ENCODE results near the gene RNF10.

DNA sequence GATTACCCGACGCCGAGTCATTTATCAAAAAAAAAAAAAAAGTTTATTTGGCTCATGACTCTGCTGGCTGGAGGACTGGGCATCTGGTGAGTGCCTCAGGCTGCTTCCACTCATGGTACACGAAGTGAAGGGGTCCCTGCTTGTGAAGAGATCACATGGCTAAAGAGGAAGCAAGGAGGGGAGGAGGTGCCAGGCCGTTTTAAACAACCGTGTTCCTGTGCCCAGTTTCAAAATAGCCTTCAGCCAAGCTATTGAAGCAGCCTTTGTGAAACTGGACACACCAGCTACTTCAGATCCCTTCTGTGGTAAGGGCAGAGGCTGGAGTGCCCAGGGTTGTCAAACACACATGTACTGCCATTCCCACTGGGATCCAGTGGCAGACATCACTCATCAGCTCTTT lies 39.4 kb downstream of the RNF10 start:
- no peak for TF ChIP-seq SIN3A (IDR thresholded peaks at IDR 0.05; ENCODE audit: borderline replicate concordance, insufficient read depth, low read length)
- no peak for TF ChIP-seq POLR2AphosphoS5 (IDR thresholded peaks at IDR 0.05; ENCODE audit: low read depth, low read length)
- TF ChIP-seq, protein P1, sequence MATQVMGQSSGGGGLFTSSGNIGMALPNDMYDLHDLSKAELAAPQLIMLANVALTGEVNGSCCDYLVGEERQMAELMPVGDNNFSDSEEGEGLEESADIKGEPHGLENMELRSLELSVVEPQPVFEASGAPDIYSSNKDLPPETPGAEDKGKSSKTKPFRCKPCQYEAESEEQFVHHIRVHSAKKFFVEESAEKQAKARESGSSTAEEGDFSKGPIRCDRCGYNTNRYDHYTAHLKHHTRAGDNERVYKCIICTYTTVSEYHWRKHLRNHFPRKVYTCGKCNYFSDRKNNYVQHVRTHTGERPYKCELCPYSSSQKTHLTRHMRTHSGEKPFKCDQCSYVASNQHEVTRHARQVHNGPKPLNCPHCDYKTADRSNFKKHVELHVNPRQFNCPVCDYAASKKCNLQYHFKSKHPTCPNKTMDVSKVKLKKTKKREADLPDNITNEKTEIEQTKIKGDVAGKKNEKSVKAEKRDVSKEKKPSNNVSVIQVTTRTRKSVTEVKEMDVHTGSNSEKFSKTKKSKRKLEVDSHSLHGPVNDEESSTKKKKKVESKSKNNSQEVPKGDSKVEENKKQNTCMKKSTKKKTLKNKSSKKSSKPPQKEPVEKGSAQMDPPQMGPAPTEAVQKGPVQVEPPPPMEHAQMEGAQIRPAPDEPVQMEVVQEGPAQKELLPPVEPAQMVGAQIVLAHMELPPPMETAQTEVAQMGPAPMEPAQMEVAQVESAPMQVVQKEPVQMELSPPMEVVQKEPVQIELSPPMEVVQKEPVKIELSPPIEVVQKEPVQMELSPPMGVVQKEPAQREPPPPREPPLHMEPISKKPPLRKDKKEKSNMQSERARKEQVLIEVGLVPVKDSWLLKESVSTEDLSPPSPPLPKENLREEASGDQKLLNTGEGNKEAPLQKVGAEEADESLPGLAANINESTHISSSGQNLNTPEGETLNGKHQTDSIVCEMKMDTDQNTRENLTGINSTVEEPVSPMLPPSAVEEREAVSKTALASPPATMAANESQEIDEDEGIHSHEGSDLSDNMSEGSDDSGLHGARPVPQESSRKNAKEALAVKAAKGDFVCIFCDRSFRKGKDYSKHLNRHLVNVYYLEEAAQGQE (IDR thresholded peaks at IDR 0.05; ENCODE audit: insufficient read depth in 1 of 2, low read depth in 2 of 2, low read length in 2 of 2): no peak
